ENCODE data around the gene GRHPR. TPM values are rescaled to one million over a fixed set of nuclear protein-coding genes. Genes with fewer than 3 reads are reported as not detected.

Gene GRHPR
- total RNA-seq, 6 experiments from 2014 or later, result 159 to 424 (median 359) TPM

- Histone ChIP-seq H3K27ac (no peak overlapping the region), H3K4me1 (no peaks in the 10 kb centered on the region), H3K9me3 (no peaks in the 10 kb centered on the region), H3K36me3 (no peaks in the 10 kb centered on the region), H3K27me3 (no peaks in the 10 kb centered on the region), H3K4me3 (no peak overlapping the region)
- intact Hi-C loops (cut with DNase I), result no loop called here
- DNase-seq (no peak), ATAC-seq (no peak)
- 66% methylated on average over 8 of the region's 12 CpGs for WGBS (ENCODE audit: insufficient coverage, low coverage, low lambda C conversion rate, missing lambda C conversion rate)
- TF ChIP-seq, protein P1, sequence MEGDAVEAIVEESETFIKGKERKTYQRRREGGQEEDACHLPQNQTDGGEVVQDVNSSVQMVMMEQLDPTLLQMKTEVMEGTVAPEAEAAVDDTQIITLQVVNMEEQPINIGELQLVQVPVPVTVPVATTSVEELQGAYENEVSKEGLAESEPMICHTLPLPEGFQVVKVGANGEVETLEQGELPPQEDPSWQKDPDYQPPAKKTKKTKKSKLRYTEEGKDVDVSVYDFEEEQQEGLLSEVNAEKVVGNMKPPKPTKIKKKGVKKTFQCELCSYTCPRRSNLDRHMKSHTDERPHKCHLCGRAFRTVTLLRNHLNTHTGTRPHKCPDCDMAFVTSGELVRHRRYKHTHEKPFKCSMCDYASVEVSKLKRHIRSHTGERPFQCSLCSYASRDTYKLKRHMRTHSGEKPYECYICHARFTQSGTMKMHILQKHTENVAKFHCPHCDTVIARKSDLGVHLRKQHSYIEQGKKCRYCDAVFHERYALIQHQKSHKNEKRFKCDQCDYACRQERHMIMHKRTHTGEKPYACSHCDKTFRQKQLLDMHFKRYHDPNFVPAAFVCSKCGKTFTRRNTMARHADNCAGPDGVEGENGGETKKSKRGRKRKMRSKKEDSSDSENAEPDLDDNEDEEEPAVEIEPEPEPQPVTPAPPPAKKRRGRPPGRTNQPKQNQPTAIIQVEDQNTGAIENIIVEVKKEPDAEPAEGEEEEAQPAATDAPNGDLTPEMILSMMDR (IDR thresholded peaks at IDR 0.05), result no peak
- TF ChIP-seq POLR2A (IDR thresholded peaks at IDR 0.05), result no peak
Observed at GRCh38 chr9:37383876-37384746, 38.4 kb upstream of the GRHPR start.

DNA sequence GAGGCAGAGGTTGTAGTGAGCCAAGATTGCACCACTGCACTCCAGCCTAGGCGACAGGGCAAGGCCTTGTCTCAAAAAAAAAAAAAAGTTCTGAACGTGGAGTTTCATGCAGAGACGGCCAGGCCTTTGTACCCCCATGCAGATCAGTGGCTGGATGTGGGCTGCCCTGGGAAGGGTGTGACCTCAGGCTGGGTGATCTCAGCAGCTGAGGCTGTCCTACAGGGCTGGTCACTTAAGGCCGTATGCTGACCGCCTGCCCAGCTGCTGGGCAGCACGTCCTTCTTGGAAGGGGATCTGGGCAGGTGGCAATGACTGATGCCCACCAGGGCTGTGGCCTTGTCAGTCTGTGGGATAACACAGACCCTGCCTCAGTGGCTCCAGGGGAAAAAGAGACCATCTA lies 37.2 kb upstream of the GRHPR start:
- 100% methylated on average over 1 of the region's 6 CpGs for WGBS (ENCODE audit: insufficient coverage, low coverage, low lambda C conversion rate, missing lambda C conversion rate)
- Histone ChIP-seq H3K36me3 (no peaks in the 10 kb centered on the region), H3K4me3 (no peak overlapping the region), H3K27me3 (no peaks in the 10 kb centered on the region), H3K9me3 (no peaks in the 10 kb centered on the region), H3K4me1 (no peaks in the 10 kb centered on the region), H3K27ac (no peak overlapping the region)
- intact Hi-C loops (cut with DNase I), result no loop called here
- no peak for TF ChIP-seq POLR2A (IDR thresholded peaks at IDR 0.05)
- TF ChIP-seq, protein P1 (IDR thresholded peaks at IDR 0.05), result no peak
- DNase-seq, result no peak
- ATAC-seq, result no peak

DNA sequence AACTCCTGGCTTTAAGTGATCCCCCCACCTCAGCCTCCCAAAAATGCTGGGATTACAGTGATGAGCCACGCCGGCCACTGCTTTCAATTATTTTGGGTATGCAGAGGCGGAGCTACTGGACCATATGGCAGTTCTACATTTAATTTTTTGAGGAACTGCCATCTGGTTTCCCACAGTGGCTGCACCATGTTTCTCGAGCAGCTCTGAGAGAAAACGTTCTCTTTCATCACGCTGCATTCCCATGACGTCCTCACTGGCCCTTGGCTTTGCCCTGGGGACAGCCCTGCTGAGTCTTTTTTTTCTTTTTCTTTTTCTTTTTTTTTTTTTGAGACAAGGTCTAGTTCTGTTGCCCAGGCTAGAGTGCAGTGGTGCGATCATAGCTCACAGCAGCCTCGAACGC lies 35.5 kb upstream of the GRHPR start:
- intact Hi-C loops (cut with DNase I), result no loop called here
- DNase-seq, result no peak
- no peak for ATAC-seq
- Histone ChIP-seq H3K36me3 (no peaks in the 10 kb centered on the region), H3K4me1 (no peaks in the 10 kb centered on the region), H3K9me3 (no peaks in the 10 kb centered on the region), H3K27ac (no peak overlapping the region), H3K27me3 (no peaks in the 10 kb centered on the region), H3K4me3 (no peak overlapping the region)
- TF ChIP-seq, protein P1 (IDR thresholded peaks at IDR 0.05), result no peak
- no peak for TF ChIP-seq POLR2A (IDR thresholded peaks at IDR 0.05)
- WGBS (ENCODE audit: insufficient coverage, low coverage, low lambda C conversion rate, missing lambda C conversion rate), result 91% methylated on average over 9 of the region's 10 CpGs

DNA sequence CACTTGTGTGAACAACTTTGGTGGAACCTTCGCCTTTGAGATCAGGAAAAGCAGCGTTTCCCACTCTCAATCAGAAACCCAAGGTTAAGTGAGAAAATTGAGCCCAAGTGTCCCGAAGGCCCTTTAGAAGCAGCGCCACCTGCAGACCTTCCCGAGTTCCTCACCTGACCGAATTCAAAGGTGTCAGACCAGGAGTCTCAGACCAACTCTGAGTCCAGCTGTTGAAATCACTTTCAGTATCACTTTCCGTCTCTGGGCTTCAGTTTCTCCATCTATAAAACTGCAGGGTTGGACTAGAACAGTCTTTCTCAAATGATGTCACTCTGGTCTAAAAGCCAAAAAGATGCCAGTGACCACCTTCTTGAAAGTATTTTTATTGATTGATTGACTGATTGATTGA lies 31.7 kb upstream of the GRHPR start:
- no peak overlapping the region for H3K4me3 ChIP-seq
- no peak overlapping the region for H3K27ac ChIP-seq
- no peaks in the 10 kb centered on the region for H3K9me3 ChIP-seq
- no peaks in the 10 kb centered on the region for H3K4me1 ChIP-seq
- 30% methylated on average over 7 of the region's 7 CpGs for WGBS (ENCODE audit: insufficient coverage, low coverage, low lambda C conversion rate, missing lambda C conversion rate)
- ATAC-seq (peak; percentile 62 to 78 (median 71)), DNase-seq (no peak)
- no peaks in the 10 kb centered on the region for H3K36me3 ChIP-seq
- H3K27me3 ChIP-seq, result no peaks in the 10 kb centered on the region
- intact Hi-C loops (cut with DNase I), result no loop called here
- TF ChIP-seq POLR2A (IDR thresholded peaks at IDR 0.05), result no peak
- TF ChIP-seq, protein P1 (IDR thresholded peaks at IDR 0.05), result peak; percentile 22 to 50 (median 36)

Measured in right lobe of liver (tissue), 6 donors.